Gastrocnemius medialis (tissue), 4 donors: ENCODE results near the gene SGMS1.

Experiments
- CTCF ChIP-seq, 5 experiments: fragments of 450-650 bp in 3 of 5; fragments of 200-600 bp in 2 of 5; sonication (generic) in 2 of 5; IDR thresholded peaks in 4 of 5; conservative IDR thresholded peaks in 1 of 5; 1 replicate in 4 of 5; 2 replicates in 1 of 5; pipeline ENCODE4 v1.5.1; 2016 to 2019; ENCODE audit warnings: antibody characterized with exemption in 5 of 5, mild to moderate bottlenecking in 3 of 5, moderate library complexity in 3 of 5
- POLR2A ChIP-seq, 2 donors: fragments of 450-650 bp; IDR thresholded peaks; one replicate each; pipeline ENCODE4 v1.6.1; 2017; ENCODE audit warnings: antibody characterized with exemption in 2 of 2, mild to moderate bottlenecking in 2 of 2, moderate library complexity in 2 of 2

- TF ChIP-seq CTCF (IDR thresholded peaks at IDR 0.05 in 4 of 5, conservative IDR thresholded peaks at IDR 0.05 in 1 of 5), result no peak
- no peak for TF ChIP-seq POLR2A (IDR thresholded peaks at IDR 0.05)
These were observed 22.8 kb downstream of the SGMS1 start for GRCh38 chr10:50600831-50601477.
